ENCODE data around the gene NHSL1. TPM values are rescaled to one million over a fixed set of nuclear protein-coding genes. Genes with fewer than 3 reads are reported as not detected.

The NHSL1 gene
- total RNA-seq, 1 donor from 2014 or later: 33.5 TPM

- H3K9me3 Mint-ChIP-seq (ENCODE audit: unreplicated experiment): no peaks in the 10 kb centered on the region
- Histone ChIP-seq H3K9ac (ENCODE audit: low read length) (no peak overlapping the region), H4K20me1 (ENCODE audit: insufficient read depth, low read length) (no peaks in the 10 kb centered on the region), H2AFZ (ENCODE audit: low read depth, low read length) (no peak overlapping the region), H3K27me3 (ENCODE audit: insufficient read depth, low read length) (no peaks in the 10 kb centered on the region), H3K4me2 (ENCODE audit: low read length) (no peak overlapping the region), H3K4me3 (ENCODE audit: insufficient read depth, low read depth, low read length) (no peak overlapping the region), H3K4me1 (ENCODE audit: insufficient read depth, low read length) (no peaks in the 10 kb centered on the region), H3K79me2 (ENCODE audit: insufficient read depth, low read length) (peaks cover 20% of the 10 kb centered on the region), H3K27ac (ENCODE audit: low read depth, low read length) (no peak overlapping the region), H3K9me3 (ENCODE audit: insufficient read depth, low read depth, low read length) (no peaks in the 10 kb centered on the region), H3K36me3 (ENCODE audit: insufficient read depth, low read length) (no peaks in the 10 kb centered on the region)
- H3K27me3 Mint-ChIP-seq (ENCODE audit: low read depth, unreplicated experiment): no peaks in the 10 kb centered on the region
- H3K4me1 Mint-ChIP-seq (ENCODE audit: low read depth, unreplicated experiment): peaks cover 11% of the 10 kb centered on the region
- no peak for FAIRE-seq
- H3K4me3 Mint-ChIP-seq (ENCODE audit: unreplicated experiment): no peak overlapping the region
- H3K36me3 Mint-ChIP-seq (ENCODE audit: low read depth, unreplicated experiment): no peaks in the 10 kb centered on the region
- DNase-seq (ENCODE audit: low read depth): no peak
- no peak overlapping the region for H3K27ac Mint-ChIP-seq (ENCODE audit: unreplicated experiment)
- no peak for TF ChIP-seq CTCF (IDR thresholded peaks at IDR 0.05; ENCODE audit: insufficient read depth, low read depth, low read length)
- TF ChIP-seq EZH2 (IDR thresholded peaks at IDR 0.05; ENCODE audit: insufficient read depth, low read length): no peak
Measured at GRCh38 chr6:138480279-138480949, 18.9 kb downstream of the NHSL1 start.

- Histone ChIP-seq H3K9ac (ENCODE audit: low read length) (no peak overlapping the region), H4K20me1 (ENCODE audit: insufficient read depth, low read length) (no peaks in the 10 kb centered on the region), H3K4me3 (ENCODE audit: insufficient read depth, low read depth, low read length) (no peak overlapping the region), H3K9me3 (ENCODE audit: insufficient read depth, low read depth, low read length) (no peaks in the 10 kb centered on the region), H3K27ac (ENCODE audit: low read depth, low read length) (no peak overlapping the region), H3K79me2 (ENCODE audit: insufficient read depth, low read length) (peaks cover 7% of the 10 kb centered on the region), H3K4me2 (ENCODE audit: low read length) (no peak overlapping the region), H2AFZ (ENCODE audit: low read depth, low read length) (no peak overlapping the region), H3K36me3 (ENCODE audit: insufficient read depth, low read length) (no peaks in the 10 kb centered on the region), H3K27me3 (ENCODE audit: insufficient read depth, low read length) (no peaks in the 10 kb centered on the region), H3K4me1 (ENCODE audit: insufficient read depth, low read length) (no peaks in the 10 kb centered on the region)
- Mint-ChIP-seq H3K4me1 (ENCODE audit: low read depth, unreplicated experiment) (no peaks in the 10 kb centered on the region), H3K36me3 (ENCODE audit: low read depth, unreplicated experiment) (no peaks in the 10 kb centered on the region), H3K9me3 (ENCODE audit: unreplicated experiment) (no peaks in the 10 kb centered on the region), H3K27ac (ENCODE audit: unreplicated experiment) (no peak overlapping the region), H3K4me3 (ENCODE audit: unreplicated experiment) (no peak overlapping the region), H3K27me3 (ENCODE audit: low read depth, unreplicated experiment) (no peaks in the 10 kb centered on the region)
- FAIRE-seq (no peak), DNase-seq (ENCODE audit: low read depth) (no peak)
- TF ChIP-seq CTCF (IDR thresholded peaks at IDR 0.05; ENCODE audit: insufficient read depth, low read depth, low read length): no peak
- TF ChIP-seq EZH2 (IDR thresholded peaks at IDR 0.05; ENCODE audit: insufficient read depth, low read length): no peak
Measured at GRCh38 chr6:138477913-138478539, 21.3 kb downstream of the NHSL1 start.

GRCh38 chr6:138476116-138476515 is 23.2 kb downstream of the NHSL1 start:
- Histone ChIP-seq H3K27me3 (ENCODE audit: insufficient read depth, low read length) (no peaks in the 10 kb centered on the region), H3K27ac (ENCODE audit: low read depth, low read length) (no peak overlapping the region), H3K79me2 (ENCODE audit: insufficient read depth, low read length) (no peaks in the 10 kb centered on the region), H3K4me3 (ENCODE audit: insufficient read depth, low read depth, low read length) (no peak overlapping the region), H2AFZ (ENCODE audit: low read depth, low read length) (no peak overlapping the region), H4K20me1 (ENCODE audit: insufficient read depth, low read length) (no peaks in the 10 kb centered on the region), H3K4me2 (ENCODE audit: low read length) (no peak overlapping the region), H3K4me1 (ENCODE audit: insufficient read depth, low read length) (no peaks in the 10 kb centered on the region), H3K9me3 (ENCODE audit: insufficient read depth, low read depth, low read length) (no peaks in the 10 kb centered on the region), H3K36me3 (ENCODE audit: insufficient read depth, low read length) (no peaks in the 10 kb centered on the region), H3K9ac (ENCODE audit: low read length) (no peak overlapping the region)
- Mint-ChIP-seq H3K36me3 (ENCODE audit: low read depth, unreplicated experiment) (no peaks in the 10 kb centered on the region), H3K27me3 (ENCODE audit: low read depth, unreplicated experiment) (no peaks in the 10 kb centered on the region), H3K4me1 (ENCODE audit: low read depth, unreplicated experiment) (no peaks in the 10 kb centered on the region), H3K27ac (ENCODE audit: unreplicated experiment) (no peak overlapping the region), H3K4me3 (ENCODE audit: unreplicated experiment) (no peak overlapping the region), H3K9me3 (ENCODE audit: unreplicated experiment) (no peaks in the 10 kb centered on the region)
- FAIRE-seq (no peak), DNase-seq (ENCODE audit: low read depth) (no peak)
- TF ChIP-seq CTCF (IDR thresholded peaks at IDR 0.05; ENCODE audit: insufficient read depth, low read depth, low read length): no peak
- no peak for TF ChIP-seq EZH2 (IDR thresholded peaks at IDR 0.05; ENCODE audit: insufficient read depth, low read length)

Data from astrocyte (in vitro differentiated cells and primary cell).